ENCODE measurements around the gene SUOX. TPM values are rescaled to one million over a fixed set of nuclear protein-coding genes. Genes with fewer than 3 reads are reported as not detected.

The SUOX gene
- total RNA-seq, 2 experiments from 2014 or later = 0.82 to 1.2 TPM

DNA sequence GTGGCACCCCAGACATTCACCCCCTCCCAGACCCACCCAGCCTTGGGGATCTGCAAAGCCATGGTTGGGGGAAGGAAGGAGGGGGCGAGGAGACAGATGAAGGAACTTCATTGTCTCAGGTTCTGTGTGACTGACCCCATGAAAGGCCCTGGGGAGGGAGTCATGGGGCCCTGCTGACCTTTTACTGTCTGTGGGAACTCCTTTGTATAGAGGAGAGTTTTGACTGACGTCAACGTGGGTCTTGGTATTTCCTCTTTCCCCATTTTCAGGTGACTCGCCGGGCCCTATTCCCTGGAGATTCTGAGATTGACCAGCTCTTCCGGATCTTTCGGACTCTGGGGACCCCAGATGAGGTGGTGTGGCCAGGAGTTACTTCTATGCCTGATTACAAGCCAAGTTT lies 26.3 kb upstream of the SUOX start:
- ChIA-PET CTCF (no interaction called here), POLR2A (interaction anchor here (1.1 kb wide), 1 partner anchor 11 kb away, joined by 3 read pairs; no protein-coding TSS in a partner anchor)
- no peak for ATAC-seq (ENCODE audit: poor library complexity)
- DNase-seq = no peak
- no peaks in the 10 kb centered on the region for H3K27me3 ChIP-seq (ENCODE audit: control insufficient read depth in 1 of 2, insufficient read depth in 2 of 2, low read length in 2 of 2)
- no peaks in the 10 kb centered on the region for H3K9me3 Mint-ChIP-seq
- no peaks in the 10 kb centered on the region for H3K9me3 ChIP-seq (ENCODE audit: control insufficient read depth in 1 of 2, insufficient read depth in 1 of 2, low read length in 2 of 2)
- H3K4me3 Mint-ChIP-seq = peak overlapping the region; percentile 3
- no peak overlapping the region for H3K27ac ChIP-seq (ENCODE audit: low read depth in 1 of 2, low read length in 2 of 2)
- H3K36me3 ChIP-seq (ENCODE audit: insufficient read depth, low read length) = no peaks in the 10 kb centered on the region
- H3K27ac Mint-ChIP-seq = no peak overlapping the region
- TF ChIP-seq, protein P1, sequence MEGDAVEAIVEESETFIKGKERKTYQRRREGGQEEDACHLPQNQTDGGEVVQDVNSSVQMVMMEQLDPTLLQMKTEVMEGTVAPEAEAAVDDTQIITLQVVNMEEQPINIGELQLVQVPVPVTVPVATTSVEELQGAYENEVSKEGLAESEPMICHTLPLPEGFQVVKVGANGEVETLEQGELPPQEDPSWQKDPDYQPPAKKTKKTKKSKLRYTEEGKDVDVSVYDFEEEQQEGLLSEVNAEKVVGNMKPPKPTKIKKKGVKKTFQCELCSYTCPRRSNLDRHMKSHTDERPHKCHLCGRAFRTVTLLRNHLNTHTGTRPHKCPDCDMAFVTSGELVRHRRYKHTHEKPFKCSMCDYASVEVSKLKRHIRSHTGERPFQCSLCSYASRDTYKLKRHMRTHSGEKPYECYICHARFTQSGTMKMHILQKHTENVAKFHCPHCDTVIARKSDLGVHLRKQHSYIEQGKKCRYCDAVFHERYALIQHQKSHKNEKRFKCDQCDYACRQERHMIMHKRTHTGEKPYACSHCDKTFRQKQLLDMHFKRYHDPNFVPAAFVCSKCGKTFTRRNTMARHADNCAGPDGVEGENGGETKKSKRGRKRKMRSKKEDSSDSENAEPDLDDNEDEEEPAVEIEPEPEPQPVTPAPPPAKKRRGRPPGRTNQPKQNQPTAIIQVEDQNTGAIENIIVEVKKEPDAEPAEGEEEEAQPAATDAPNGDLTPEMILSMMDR (IDR thresholded peaks at IDR 0.05) = no peak
- no peak overlapping the region for H3K4me3 ChIP-seq (ENCODE audit: low read length)
- H3K27me3 Mint-ChIP-seq = no peaks in the 10 kb centered on the region
- peaks cover 44% of the 10 kb centered on the region for H3K4me1 ChIP-seq (ENCODE audit: insufficient read depth, low read length)
- H3K36me3 Mint-ChIP-seq (ENCODE audit: low read depth) = peaks cover 9% of the 10 kb centered on the region
- intact Hi-C loops (cut with DNase I, micrococcal nuclease) = no loop called here
- peaks cover 27% of the 10 kb centered on the region for H3K4me1 Mint-ChIP-seq (ENCODE audit: low read depth)

DNA sequence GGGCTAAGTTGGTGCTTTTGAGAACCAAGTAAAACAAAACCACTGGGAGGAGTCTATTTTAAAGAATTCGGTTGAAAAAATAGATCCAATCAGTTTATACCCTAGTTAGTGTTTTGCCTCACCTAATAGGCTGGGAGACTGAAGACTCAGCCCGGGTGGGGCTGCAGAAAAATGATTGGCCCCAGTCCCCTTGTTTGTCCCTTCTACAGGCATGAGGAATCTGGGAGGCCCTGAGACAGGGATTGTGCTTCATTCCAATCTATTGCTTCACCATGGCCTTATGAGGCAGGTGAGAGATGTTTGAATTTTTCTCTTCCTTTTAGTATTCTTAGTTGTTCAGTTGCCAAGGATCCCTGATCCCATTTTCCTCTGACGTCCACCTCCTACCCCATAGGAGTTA lies 25.0 kb upstream of the SUOX start:
- TF ChIP-seq, protein P1 (IDR thresholded peaks at IDR 0.05) = no peak
- H3K27me3 Mint-ChIP-seq = no peaks in the 10 kb centered on the region
- Histone ChIP-seq H3K27ac (ENCODE audit: low read depth in 1 of 2, low read length in 2 of 2) (no peak overlapping the region), H3K4me1 (ENCODE audit: insufficient read depth, low read length) (peaks cover 37% of the 10 kb centered on the region), H3K27me3 (ENCODE audit: control insufficient read depth in 1 of 2, insufficient read depth in 2 of 2, low read length in 2 of 2) (no peaks in the 10 kb centered on the region), H3K4me3 (ENCODE audit: low read length) (no peak overlapping the region), H3K36me3 (ENCODE audit: insufficient read depth, low read length) (peaks cover 8% of the 10 kb centered on the region), H3K9me3 (ENCODE audit: control insufficient read depth in 1 of 2, insufficient read depth in 1 of 2, low read length in 2 of 2) (no peaks in the 10 kb centered on the region)
- no peak overlapping the region for H3K27ac Mint-ChIP-seq
- ChIA-PET POLR2A (interaction anchor here (2.9 kb wide), 1 partner anchor 36 kb away, joined by 57 read pairs; no protein-coding TSS in a partner anchor), CTCF (interaction anchor here (1.7 to 2.3 kb wide), 2 partner anchors 32 to 46 kb away, joined by 5 to 6 read pairs; no protein-coding TSS in a partner anchor)
- peaks cover 23% of the 10 kb centered on the region for H3K4me1 Mint-ChIP-seq (ENCODE audit: low read depth)
- no peaks in the 10 kb centered on the region for H3K9me3 Mint-ChIP-seq
- ATAC-seq (ENCODE audit: poor library complexity) (no peak), DNase-seq (no peak)
- peaks cover 4% of the 10 kb centered on the region for H3K36me3 Mint-ChIP-seq (ENCODE audit: low read depth)
- H3K4me3 Mint-ChIP-seq = peak overlapping the region; percentile 76
- intact Hi-C loops (cut with DNase I, micrococcal nuclease) = no loop called here

DNA sequence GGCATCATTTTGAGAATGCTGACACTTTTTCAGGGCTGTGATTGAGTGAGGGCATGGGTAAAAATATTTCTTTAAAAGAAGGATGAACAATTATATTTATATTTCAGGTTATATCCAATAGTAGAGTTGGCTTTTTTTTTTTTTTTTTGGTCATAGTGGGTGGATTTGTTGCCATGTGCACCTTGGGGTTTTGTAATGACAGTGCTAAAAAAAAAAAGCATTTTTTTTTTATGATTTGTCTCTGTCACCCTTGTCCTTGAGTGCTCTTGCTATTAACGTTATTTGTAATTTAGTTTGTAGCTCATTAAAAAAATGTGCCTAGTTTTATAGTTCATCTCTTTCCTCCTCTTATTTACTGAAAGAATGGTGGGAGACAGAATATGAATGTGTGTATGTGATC lies 24.6 kb upstream of the SUOX start:
- peaks cover 18% of the 10 kb centered on the region for H3K4me1 Mint-ChIP-seq (ENCODE audit: low read depth)
- H3K36me3 Mint-ChIP-seq (ENCODE audit: low read depth) = peaks cover 4% of the 10 kb centered on the region
- ChIA-PET POLR2A (interaction anchor here (2.9 kb wide), 1 partner anchor 37 kb away, joined by 57 read pairs; no protein-coding TSS in a partner anchor), CTCF (interaction anchor here (1.7 to 2.9 kb wide), 3 partner anchors 24 to 46 kb away, joined by 5 to 18 read pairs (median 6); partner anchors contain the start of gene SUOX)
- no peak for ATAC-seq (ENCODE audit: poor library complexity)
- H3K27ac Mint-ChIP-seq = no peak overlapping the region
- peaks cover 9% of the 10 kb centered on the region for H3K36me3 ChIP-seq (ENCODE audit: insufficient read depth, low read length)
- no peaks in the 10 kb centered on the region for H3K9me3 Mint-ChIP-seq
- H3K27ac ChIP-seq (ENCODE audit: low read depth in 1 of 2, low read length in 2 of 2) = peak overlapping the region in 1 of 2 donors; percentile 82
- peaks cover 33% of the 10 kb centered on the region for H3K4me1 ChIP-seq (ENCODE audit: insufficient read depth, low read length)
- no peaks in the 10 kb centered on the region for H3K9me3 ChIP-seq (ENCODE audit: control insufficient read depth in 1 of 2, insufficient read depth in 1 of 2, low read length in 2 of 2)
- H3K27me3 Mint-ChIP-seq = no peaks in the 10 kb centered on the region
- intact Hi-C loops (cut with DNase I, micrococcal nuclease) = no loop called here
- TF ChIP-seq, protein P1 (IDR thresholded peaks at IDR 0.05) = no peak
- peak overlapping the region; percentile 68 for H3K4me3 ChIP-seq (ENCODE audit: low read length)
- no peak for DNase-seq
- peak overlapping the region; percentile 76 for H3K4me3 Mint-ChIP-seq
- no peaks in the 10 kb centered on the region for H3K27me3 ChIP-seq (ENCODE audit: control insufficient read depth in 1 of 2, insufficient read depth in 2 of 2, low read length in 2 of 2)
